HepG2 (cell line): ENCODE results near the gene CPT1B. TPM values are rescaled to one million over a fixed set of nuclear protein-coding genes. Genes with fewer than 3 reads are reported as not detected.

Experiments
- ELF1 ChIP-seq: sonication (generic); formaldehyde crosslinking; IDR thresholded peaks from 2 replicates; pipeline ENCODE4 v1.4.0; 2020; ENCODE audit warnings: missing genetic modification reagents
- FOXJ3 ChIP-seq: sonication (generic); formaldehyde crosslinking; IDR thresholded peaks from 2 replicates; pipeline ENCODE4 v1.4.0; 2020; ENCODE audit warnings: missing genetic modification reagents, mild to moderate bottlenecking, borderline replicate concordance
- REL ChIP-seq: sonication (generic); formaldehyde crosslinking; conservative IDR thresholded peaks from 2 replicates; pipeline ENCODE4 v1.8.0; 2022; ENCODE audit warnings: mild to moderate bottlenecking, missing genetic modification reagents, moderate library complexity
- REPIN1 ChIP-seq: sonication (generic); formaldehyde crosslinking; IDR thresholded peaks from 2 replicates; pipeline ENCODE4 v1.8.0; 2022; ENCODE audit warnings: missing genetic modification reagents, low read depth, mild to moderate bottlenecking, borderline replicate concordance
- SP2 ChIP-seq: sonication (generic); formaldehyde crosslinking; IDR thresholded peaks from 2 replicates; pipeline ENCODE4 v1.5.1; 2020; ENCODE audit warnings: mild to moderate bottlenecking, missing genetic modification reagents
- TBL1XR1 ChIP-seq: fragments of 150-350 bp; IDR thresholded peaks from 2 replicates; pipeline ENCODE4 v1.6.1; 2014; ENCODE audit warnings: borderline replicate concordance, low read length; ENCODE audit not compliant: partially characterized antibody
- ZNF160 ChIP-seq: sonication (generic); formaldehyde crosslinking; IDR thresholded peaks from 2 replicates; pipeline ENCODE4 v1.8.0; 2022; ENCODE audit warnings: mild to moderate bottlenecking, inconsistent platforms, missing genetic modification reagents
- ZNF317 ChIP-seq: sonication (generic); formaldehyde crosslinking; IDR thresholded peaks from 2 replicates; pipeline ENCODE4 v1.5.0; 2020; ENCODE audit warnings: mild to moderate bottlenecking, missing genetic modification reagents
- ZNF350 ChIP-seq: sonication (generic); formaldehyde crosslinking; IDR thresholded peaks from 2 replicates; pipeline ENCODE4 v1.4.0; 2020; ENCODE audit warnings: mild to moderate bottlenecking, low read depth, missing genetic modification reagents, borderline replicate concordance
- ZNF383 ChIP-seq: sonication (generic); formaldehyde crosslinking; IDR thresholded peaks from 2 replicates; pipeline ENCODE4 v1.4.0; 2020; ENCODE audit warnings: missing genetic modification reagents, mild to moderate bottlenecking, borderline replicate concordance
- ZNF652 ChIP-seq: IDR thresholded peaks from 2 replicates; pipeline ENCODE4 v1.6.1; 2016; ENCODE audit warnings: low read depth, borderline replicate concordance
- ZNF816 ChIP-seq: sonication (generic); formaldehyde crosslinking; IDR thresholded peaks from 2 replicates; pipeline ENCODE4 v1.8.0; 2022; ENCODE audit warnings: missing genetic modification reagents, mild to moderate bottlenecking, borderline replicate concordance
- ZNF841 ChIP-seq: sonication (generic); formaldehyde crosslinking; IDR thresholded peaks from 2 replicates; pipeline ENCODE4 v1.8.1; 2023; ENCODE audit warnings: missing genetic modification reagents, borderline replicate concordance
- ZSCAN12 ChIP-seq: sonication (generic); formaldehyde crosslinking; IDR thresholded peaks from 2 replicates; pipeline ENCODE4 v1.9.0; 2021; ENCODE audit warnings: mild to moderate bottlenecking, missing genetic modification reagents
- polyA plus RNA-seq, 8 experiments: library from polyadenylated mRNA; depleted of rRNA in 3 of 8; stranded (reverse) in 7 of 8; unstranded in 1 of 8; fragments of >200 nt; fragmentation: Illumina TruSeq in 4 of 8; extraction: Trizol in 4 of 8; gene quantifications; 2 replicates each; pipeline versions ENCODE4 v1.2.1 to v1.2.3, GENCODE V29; 2011 to 2016; ENCODE audit warnings: low read depth in 4 of 8, missing spikeins in 1 of 8, mixed read lengths in 1 of 8; ENCODE audit not compliant: insufficient read depth in 1 of 8
- total RNA-seq, 5 experiments: library from RNA; depleted of rRNA; stranded (reverse); fragments of >200 nt; fragmentation: Illumina TruSeq; extraction: Trizol; gene quantifications; 2 replicates each; pipeline ENCODE4 v1.2.3, GENCODE V29; 2016; ENCODE audit warnings: low read depth in 1 of 5
- TF ChIP-seq, protein P1 (sequence below), 2 experiments: sonication (generic) in 1 of 2; formaldehyde crosslinking in 1 of 2; IDR thresholded peaks; 2 replicates each; pipeline versions ENCODE4 v1.4.0 to v1.6.1; 2016 to 2020; ENCODE audit warnings: borderline replicate concordance in 1 of 2, low read depth in 1 of 2, mild to moderate bottlenecking in 1 of 2, missing genetic modification reagents in 1 of 2
- TF ChIP-seq, protein P2 (sequence below): IDR thresholded peaks from 2 replicates; pipeline ENCODE4 v1.6.1; 2018; ENCODE audit warnings: missing genetic modification reagents
- TF ChIP-seq, protein P3 (sequence below): sonication (generic); formaldehyde crosslinking; IDR thresholded peaks from 2 replicates; pipeline ENCODE4 v1.8.1; 2023; ENCODE audit warnings: mild to moderate bottlenecking, inconsistent platforms, moderate library complexity, missing genetic modification reagents, borderline replicate concordance
- TF ChIP-seq, protein P4 (sequence below): sonication (generic); formaldehyde crosslinking; IDR thresholded peaks from 2 replicates; pipeline ENCODE4 v1.4.0; 2020; ENCODE audit warnings: low read depth, mild to moderate bottlenecking, missing genetic modification reagents
- TF ChIP-seq, protein P5 (sequence below): sonication (generic); formaldehyde crosslinking; IDR thresholded peaks from 2 replicates; pipeline ENCODE4 v1.4.0; 2020; ENCODE audit warnings: missing genetic modification reagents; ENCODE audit errors: not compliant biosample characterization

The CPT1B gene
- total and polyA plus RNA-seq, 2 of the 13 experiments (the other 11 are each of a cell fraction or from before 2014, with no cell fraction given) = 9.2 to 19.5 TPM

DNA sequence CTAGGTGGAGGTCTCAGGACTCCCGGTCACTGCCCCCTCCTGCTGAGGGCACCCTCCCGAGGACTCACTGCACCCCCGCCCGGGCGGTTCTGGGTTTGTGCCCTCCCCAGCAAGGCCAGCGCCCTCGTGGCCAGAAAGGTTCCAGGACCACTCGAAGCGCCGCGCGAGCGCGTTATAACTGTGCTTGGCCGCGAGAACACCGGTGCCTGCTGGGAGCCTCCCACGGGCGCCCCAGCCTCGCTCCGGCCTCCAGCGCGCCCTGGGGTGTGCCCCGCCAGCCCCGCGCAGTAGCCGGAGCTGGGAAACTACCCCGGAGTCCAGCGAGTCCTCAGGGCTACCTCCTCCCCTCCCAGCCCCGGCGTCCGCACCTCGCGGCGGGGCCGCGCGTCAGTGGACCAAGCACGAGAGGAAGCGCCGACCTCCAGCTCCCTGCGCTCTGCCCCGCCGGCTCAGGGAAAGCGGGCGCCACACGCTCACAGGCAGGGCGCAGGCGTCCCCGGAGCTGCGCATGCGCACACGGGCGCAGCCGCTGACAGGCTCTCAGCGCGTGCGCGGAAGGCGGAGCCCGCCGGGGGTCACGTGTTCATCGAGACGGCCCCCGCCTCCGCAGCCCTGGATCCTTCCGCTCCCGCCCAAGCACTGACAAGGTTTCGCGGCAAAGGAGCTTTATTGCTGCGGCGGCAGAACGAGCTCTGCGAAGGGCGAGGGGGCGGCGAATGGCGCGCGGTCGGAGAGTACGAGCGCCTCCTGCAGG lies 52.9 kb downstream of the CPT1B start, which contains the start of gene SCO2 (continued):
- TF ChIP-seq, protein P1, sequence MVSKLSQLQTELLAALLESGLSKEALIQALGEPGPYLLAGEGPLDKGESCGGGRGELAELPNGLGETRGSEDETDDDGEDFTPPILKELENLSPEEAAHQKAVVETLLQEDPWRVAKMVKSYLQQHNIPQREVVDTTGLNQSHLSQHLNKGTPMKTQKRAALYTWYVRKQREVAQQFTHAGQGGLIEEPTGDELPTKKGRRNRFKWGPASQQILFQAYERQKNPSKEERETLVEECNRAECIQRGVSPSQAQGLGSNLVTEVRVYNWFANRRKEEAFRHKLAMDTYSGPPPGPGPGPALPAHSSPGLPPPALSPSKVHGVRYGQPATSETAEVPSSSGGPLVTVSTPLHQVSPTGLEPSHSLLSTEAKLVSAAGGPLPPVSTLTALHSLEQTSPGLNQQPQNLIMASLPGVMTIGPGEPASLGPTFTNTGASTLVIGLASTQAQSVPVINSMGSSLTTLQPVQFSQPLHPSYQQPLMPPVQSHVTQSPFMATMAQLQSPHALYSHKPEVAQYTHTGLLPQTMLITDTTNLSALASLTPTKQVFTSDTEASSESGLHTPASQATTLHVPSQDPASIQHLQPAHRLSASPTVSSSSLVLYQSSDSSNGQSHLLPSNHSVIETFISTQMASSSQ (IDR thresholded peaks at IDR 0.05; ENCODE audit: low read depth) = no peak
- TF ChIP-seq, protein P1 (CRISPR knock-in tag; IDR thresholded peaks at IDR 0.05; ENCODE audit: borderline replicate concordance) = no peak; the same call in 1 of the 2 replicates
- TF ChIP-seq, protein P2, sequence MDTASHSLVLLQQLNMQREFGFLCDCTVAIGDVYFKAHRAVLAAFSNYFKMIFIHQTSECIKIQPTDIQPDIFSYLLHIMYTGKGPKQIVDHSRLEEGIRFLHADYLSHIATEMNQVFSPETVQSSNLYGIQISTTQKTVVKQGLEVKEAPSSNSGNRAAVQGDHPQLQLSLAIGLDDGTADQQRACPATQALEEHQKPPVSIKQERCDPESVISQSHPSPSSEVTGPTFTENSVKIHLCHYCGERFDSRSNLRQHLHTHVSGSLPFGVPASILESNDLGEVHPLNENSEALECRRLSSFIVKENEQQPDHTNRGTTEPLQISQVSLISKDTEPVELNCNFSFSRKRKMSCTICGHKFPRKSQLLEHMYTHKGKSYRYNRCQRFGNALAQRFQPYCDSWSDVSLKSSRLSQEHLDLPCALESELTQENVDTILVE = peak; percentile 35; the same call in 1 of the 2 replicates
- no peak for TF ChIP-seq FOXJ3
- TF ChIP-seq ZNF652 = no peak
- no peak for TF ChIP-seq TBL1XR1
- TF ChIP-seq ZNF350 (CRISPR knock-in tag) = peak; percentile 83
- no peak; the same call in 1 of the 2 replicates for TF ChIP-seq ZNF816
- TF ChIP-seq ZSCAN12 (CRISPR knock-in tag) = peak; percentile 86; the same call in 1 of the 2 replicates
- no peak; the same call in 1 of the 2 replicates for TF ChIP-seq REL
- TF ChIP-seq, protein P3, sequence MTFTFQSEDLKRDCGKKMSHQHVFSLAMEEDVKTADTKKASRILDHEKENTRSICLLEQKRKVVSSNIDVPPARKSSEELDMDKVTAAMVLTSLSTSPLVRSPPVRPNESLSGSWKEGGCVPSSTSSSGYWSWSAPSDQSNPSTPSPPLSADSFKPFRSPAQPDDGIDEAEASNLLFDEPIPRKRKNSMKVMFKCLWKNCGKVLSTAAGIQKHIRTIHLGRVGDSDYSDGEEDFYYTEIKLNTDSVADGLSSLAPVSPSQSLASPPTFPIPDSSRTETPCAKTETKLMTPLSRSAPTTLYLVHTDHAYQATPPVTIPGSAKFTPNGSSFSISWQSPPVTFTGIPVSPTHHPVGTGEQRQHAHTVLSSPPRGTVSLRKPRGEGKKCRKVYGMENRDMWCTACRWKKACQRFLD = peak; percentile 55; the same call in 1 of the 2 replicates
- TF ChIP-seq, protein P4, sequence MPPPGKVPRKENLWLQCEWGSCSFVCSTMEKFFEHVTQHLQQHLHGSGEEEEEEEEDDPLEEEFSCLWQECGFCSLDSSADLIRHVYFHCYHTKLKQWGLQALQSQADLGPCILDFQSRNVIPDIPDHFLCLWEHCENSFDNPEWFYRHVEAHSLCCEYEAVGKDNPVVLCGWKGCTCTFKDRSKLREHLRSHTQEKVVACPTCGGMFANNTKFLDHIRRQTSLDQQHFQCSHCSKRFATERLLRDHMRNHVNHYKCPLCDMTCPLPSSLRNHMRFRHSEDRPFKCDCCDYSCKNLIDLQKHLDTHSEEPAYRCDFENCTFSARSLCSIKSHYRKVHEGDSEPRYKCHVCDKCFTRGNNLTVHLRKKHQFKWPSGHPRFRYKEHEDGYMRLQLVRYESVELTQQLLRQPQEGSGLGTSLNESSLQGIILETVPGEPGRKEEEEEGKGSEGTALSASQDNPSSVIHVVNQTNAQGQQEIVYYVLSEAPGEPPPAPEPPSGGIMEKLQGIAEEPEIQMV = no peak
- TF ChIP-seq ZNF841 (CRISPR knock-in tag) = 0 out of 2 replicates have a peak, but pooled peaks have one; percentile 72
- peak; percentile 71; the same call in 1 of the 2 replicates for TF ChIP-seq REPIN1 (CRISPR knock-in tag)
- no peak for TF ChIP-seq ZNF383 (CRISPR knock-in tag)
- no peak; the same call in 1 of the 2 replicates for TF ChIP-seq ZNF160 (CRISPR knock-in tag)
- TF ChIP-seq ELF1 = peak; percentile 58
- TF ChIP-seq, protein P5, sequence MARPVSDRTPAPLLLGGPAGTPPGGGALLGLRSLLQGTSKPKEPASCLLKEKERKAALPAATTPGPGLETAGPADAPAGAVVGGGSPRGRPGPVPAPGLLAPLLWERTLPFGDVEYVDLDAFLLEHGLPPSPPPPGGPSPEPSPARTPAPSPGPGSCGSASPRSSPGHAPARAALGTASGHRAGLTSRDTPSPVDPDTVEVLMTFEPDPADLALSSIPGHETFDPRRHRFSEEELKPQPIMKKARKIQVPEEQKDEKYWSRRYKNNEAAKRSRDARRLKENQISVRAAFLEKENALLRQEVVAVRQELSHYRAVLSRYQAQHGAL (CRISPR knock-in tag) = no peak
- TF ChIP-seq SP2 = no peak
- no peak for TF ChIP-seq ZNF317 (CRISPR knock-in tag)
